GM13976 (cell line): ENCODE results near the gene FAM120C.

Experiments used
- DNase-seq: peaks from one replicate; pipeline ENCODE4 v3.0.0; 2012; ENCODE audit warnings: low spot score
- in situ Hi-C: fragments of 300-500 bp; cut with MboI; formaldehyde crosslinking; loops from one replicate; pipeline ENCODE4 v1.12.0; 2022; ENCODE audit warnings: low sequenced_read_pairs, mixed read lengths, inconsistent platforms; ENCODE audit not compliant: unreplicated experiment
- TF ChIP-seq, protein P1 (sequence below): IDR thresholded peaks from 2 replicates; pipeline ENCODE4 v1.5.1; 2012; ENCODE audit warnings: borderline replicate concordance, mild to moderate bottlenecking; ENCODE audit not compliant: insufficient read depth; ENCODE audit errors: extremely low read depth, missing control alignments, control extremely low read depth

FAM120C gene

DNA sequence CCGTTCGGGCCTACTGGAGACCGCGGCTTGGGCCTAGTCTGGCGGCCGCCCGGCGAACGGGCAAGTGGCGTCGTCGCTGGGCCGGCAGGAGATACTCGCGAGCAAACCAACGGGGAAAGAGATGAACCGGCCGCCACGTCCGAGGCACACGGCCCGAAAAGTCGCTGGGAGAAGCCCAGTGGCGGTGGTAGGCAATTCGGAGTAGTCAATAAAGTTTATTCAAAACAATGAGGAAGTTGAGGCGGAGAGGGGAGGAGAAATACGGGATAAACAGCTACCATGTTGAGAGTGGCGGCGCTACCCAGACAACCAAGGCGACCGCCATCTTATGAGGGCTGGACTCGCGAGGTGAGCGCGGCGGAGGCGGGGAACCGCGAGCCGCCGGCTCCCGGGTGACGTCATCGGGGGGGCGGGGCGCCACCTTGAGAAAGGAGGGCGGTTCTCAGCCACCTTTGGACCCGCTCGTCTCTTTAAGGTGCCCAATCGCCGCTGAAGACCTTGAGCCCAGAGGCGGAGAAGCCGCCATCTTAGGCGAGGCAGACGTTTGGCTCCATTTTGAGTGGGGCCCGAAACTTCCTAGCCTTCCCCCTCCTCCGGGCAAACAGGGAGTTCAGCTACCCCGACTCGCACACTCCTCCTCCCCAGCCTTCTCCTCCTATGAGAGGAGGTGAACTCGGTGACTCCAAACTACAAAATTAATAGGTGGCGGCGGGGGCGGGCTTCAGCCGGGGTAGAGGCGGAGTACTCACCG is 138.8 kb downstream of the FAM120C start, which contains the start of gene PHF8:
TSS of gene PHF8 (minus strand) at position 348 of the 751 bp plus-strand sequence. CDS start 1,745 bp downstream, outside the sequence.
- peak; percentile 88 for DNase-seq
- TF ChIP-seq, protein P1, sequence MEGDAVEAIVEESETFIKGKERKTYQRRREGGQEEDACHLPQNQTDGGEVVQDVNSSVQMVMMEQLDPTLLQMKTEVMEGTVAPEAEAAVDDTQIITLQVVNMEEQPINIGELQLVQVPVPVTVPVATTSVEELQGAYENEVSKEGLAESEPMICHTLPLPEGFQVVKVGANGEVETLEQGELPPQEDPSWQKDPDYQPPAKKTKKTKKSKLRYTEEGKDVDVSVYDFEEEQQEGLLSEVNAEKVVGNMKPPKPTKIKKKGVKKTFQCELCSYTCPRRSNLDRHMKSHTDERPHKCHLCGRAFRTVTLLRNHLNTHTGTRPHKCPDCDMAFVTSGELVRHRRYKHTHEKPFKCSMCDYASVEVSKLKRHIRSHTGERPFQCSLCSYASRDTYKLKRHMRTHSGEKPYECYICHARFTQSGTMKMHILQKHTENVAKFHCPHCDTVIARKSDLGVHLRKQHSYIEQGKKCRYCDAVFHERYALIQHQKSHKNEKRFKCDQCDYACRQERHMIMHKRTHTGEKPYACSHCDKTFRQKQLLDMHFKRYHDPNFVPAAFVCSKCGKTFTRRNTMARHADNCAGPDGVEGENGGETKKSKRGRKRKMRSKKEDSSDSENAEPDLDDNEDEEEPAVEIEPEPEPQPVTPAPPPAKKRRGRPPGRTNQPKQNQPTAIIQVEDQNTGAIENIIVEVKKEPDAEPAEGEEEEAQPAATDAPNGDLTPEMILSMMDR: no peak
- in situ Hi-C loops: no loop called here

DNA sequence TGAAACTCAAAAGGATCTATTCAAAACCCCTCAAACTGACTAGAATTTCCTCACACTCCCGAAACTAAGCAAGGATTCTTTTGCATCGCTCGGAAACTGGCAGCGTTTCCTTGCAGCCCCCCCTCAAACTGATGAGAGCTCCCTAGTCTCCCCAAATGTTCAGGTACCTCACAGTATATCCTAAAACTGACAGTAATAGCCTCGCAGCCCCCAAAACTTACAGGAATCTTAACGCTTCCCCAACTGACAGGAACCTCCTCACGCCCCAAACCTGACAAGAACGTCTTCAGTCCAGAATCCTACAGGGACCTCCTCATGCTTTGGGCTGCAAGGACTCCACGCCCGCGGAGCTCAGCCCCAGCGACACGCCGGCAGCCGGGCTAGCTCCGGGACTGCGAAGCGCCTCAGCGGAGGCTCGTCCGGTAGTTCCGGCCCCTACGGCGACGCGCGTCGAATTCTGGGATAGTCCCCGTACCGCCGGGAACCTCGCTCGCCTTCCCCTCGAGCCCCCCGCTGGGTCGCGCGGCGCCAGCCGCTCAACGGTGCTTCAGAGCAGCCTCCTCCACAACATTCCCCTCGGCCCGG is 139.4 kb downstream of the FAM120C start:
- in situ Hi-C loops: no loop called here
- DNase-seq: peak; percentile 34
- TF ChIP-seq, protein P1: no peak

DNA sequence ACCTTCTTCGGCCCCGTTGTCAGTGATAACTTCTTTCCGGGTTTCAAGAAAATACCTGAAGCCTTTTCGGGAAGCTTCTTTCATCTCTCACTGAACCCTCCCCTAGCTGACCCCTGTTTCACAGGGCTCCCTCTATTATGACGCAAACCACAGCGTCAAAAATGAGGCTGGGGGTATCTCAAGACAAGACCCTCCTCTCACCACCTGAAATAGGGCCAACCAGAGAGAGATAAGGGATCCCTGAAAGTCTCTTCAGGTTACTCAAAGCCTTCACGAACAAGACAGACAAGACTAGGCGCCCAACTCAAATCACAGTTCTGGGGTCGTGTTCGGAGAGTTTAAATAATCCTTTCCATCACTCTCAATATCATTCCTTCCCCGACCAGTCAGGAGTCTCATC is 140.0 kb downstream of the FAM120C start:
- DNase-seq: no peak
- TF ChIP-seq, protein P1: no peak
- in situ Hi-C loops: no loop called here

DNA sequence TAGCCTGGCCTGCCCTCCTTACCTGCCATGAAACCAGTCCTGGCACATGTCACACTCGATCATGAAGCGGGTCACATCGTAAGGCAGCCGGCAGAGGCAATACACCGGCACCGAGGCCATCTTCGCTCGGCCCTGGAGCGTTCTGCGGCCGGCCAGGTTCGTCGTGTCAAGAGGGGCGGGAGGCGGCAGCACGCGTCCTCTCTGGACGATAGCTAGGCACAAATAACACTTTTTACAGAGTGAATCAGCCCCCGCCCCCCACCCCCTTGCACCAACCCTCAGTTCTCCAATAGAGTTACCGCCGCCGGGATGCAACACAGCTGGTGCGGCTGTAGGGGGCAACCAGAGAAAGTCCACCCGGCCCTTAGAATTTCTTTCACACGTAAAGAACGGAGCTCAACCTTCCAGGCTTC is 140.4 kb downstream of the FAM120C start:
- TF ChIP-seq, protein P1: peak; percentile 11
- in situ Hi-C loops: no loop called here
- DNase-seq: peak; percentile 55

DNA sequence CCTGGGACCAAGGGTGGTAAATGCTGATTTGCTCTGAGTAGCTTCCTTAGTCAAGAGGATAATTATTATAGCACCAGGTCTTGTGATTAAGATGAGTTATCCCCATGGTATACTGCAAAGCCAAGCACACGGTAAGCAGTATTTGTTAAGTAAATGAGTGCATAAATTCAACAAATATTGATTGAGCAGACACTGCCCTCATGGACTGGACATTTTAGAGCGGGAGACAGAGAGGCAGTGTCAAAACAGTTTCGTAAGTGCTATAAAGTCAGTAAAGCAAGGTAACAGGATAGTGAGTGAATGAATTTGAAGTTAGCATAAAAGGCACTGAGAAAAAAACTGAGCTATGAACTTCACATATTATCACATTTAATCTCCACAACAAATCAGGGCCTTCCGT is 152.7 kb downstream of the FAM120C start:
- in situ Hi-C loops: no loop called here
- TF ChIP-seq, protein P1: no peak
- DNase-seq: no peak

DNA sequence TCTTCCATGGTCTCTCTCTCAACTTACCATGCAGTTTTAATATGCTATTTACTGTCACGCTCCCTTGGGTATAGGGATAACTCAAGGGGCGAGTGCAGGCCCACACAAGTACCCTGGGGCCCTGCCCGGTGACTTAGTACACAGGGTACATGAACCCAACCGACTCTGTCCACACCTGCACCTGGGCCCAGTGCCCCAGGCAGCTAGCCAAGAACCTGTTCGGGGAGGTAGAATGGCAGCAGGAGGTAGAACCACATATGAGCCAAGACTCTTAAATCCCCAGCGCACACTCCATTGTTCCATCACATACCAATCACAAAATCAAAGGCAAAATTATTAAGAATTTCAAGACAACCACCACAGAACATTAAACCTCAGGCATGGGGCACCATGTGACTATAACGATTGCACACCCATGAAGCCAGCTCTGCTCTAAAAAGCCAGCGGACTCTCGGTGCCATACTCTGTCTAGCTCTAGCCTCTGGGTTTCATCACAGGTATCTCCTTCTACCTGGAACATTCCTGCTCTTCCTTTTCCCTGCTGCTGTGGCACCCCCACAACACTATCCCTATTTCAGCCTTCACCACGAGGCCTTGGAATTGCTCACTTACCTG is 153.4 kb downstream of the FAM120C start:
- DNase-seq: no peak
- in situ Hi-C loops: no loop called here
- TF ChIP-seq, protein P1: no peak
